Left ventricle myocardium inferior (tissue), 1 donor: ENCODE measurements around the gene NPTX2. TPM values are rescaled to one million over a fixed set of nuclear protein-coding genes. Genes with fewer than 3 reads are reported as not detected.

Experiments
- DNase-seq: peaks from one replicate; pipeline ENCODE4 v3.0.0-alpha.2; 2020
- H3K27ac ChIP-seq: fragments of 200-600 bp; replicated peaks from 2 replicates; pipeline ENCODE4 v1.8.0; 2021
- H3K27me3 ChIP-seq: fragments of 200-600 bp; 2 replicates; pipeline ENCODE4 v1.8.0; 2021; ENCODE audit warnings: low read depth
- H3K36me3 ChIP-seq: fragments of 200-600 bp; 2 replicates; pipeline ENCODE4 v1.8.0; 2021
- H3K4me1 ChIP-seq: fragments of 200-600 bp; 2 replicates; pipeline ENCODE4 v1.8.0; 2021
- H3K4me3 ChIP-seq: fragments of 200-600 bp; 2 replicates; pipeline ENCODE4 v1.8.0; 2021; ENCODE audit warnings: mild to moderate bottlenecking, moderate library complexity
- H3K9me3 ChIP-seq: fragments of 200-600 bp; replicated peaks from 2 replicates; pipeline ENCODE4 v1.8.0; 2021
- intact Hi-C: fragments of 100-400 bp; cut with micrococcal nuclease; formaldehyde crosslinking; loops from one replicate; pipeline ENCODE4 v1.11.0; 2022
- total RNA-seq: library from RNA; stranded (reverse); fragmentation: NEBNext Ultra II Directional; extraction: Animal tissue kit (Norgen Biotek cat#: 25700); gene quantifications from one replicate; pipeline ENCODE4 v1.2.1, GENCODE V29; 2021
- TF ChIP-seq, protein P1 (sequence below): fragments of 200-600 bp; IDR thresholded peaks from 2 replicates; pipeline ENCODE4 v1.8.0; 2021; ENCODE audit warnings: antibody characterized with exemption, mild to moderate bottlenecking, borderline replicate concordance
- donor health status: DM: no; HTN: yes; CAD: no; lungs with severe emphysema.

Gene NPTX2
- total RNA-seq, 1 donor from 2014 or later = 2.3 TPM

DNA sequence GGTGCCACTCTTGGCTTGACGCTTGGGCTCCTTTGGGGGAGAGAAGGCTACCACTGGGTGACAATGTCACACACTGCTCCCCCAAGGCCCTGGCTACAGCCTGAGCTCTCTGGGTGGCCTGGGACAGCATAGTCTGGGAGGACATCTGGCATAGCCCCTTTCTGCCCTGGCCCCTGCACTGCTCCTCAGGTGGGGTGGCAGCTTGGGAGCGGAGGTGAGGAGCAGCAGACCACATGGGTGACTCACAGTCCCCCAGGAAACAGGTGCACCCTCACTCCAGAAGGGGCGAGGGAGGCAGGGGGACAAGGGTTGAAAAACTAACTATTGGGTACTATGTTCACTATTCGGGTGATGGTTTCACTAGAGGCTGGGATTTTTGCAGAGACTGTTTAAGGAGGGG, 45.2 kb downstream of the NPTX2 start:
- TF ChIP-seq, protein P1, sequence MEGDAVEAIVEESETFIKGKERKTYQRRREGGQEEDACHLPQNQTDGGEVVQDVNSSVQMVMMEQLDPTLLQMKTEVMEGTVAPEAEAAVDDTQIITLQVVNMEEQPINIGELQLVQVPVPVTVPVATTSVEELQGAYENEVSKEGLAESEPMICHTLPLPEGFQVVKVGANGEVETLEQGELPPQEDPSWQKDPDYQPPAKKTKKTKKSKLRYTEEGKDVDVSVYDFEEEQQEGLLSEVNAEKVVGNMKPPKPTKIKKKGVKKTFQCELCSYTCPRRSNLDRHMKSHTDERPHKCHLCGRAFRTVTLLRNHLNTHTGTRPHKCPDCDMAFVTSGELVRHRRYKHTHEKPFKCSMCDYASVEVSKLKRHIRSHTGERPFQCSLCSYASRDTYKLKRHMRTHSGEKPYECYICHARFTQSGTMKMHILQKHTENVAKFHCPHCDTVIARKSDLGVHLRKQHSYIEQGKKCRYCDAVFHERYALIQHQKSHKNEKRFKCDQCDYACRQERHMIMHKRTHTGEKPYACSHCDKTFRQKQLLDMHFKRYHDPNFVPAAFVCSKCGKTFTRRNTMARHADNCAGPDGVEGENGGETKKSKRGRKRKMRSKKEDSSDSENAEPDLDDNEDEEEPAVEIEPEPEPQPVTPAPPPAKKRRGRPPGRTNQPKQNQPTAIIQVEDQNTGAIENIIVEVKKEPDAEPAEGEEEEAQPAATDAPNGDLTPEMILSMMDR = no peak

GRCh38 chr7:98664882-98665281, 47.8 kb downstream of the NPTX2 start:
- peaks cover 23% of the 10 kb centered on the region for H3K9me3 ChIP-seq
- TF ChIP-seq, protein P1 = no peak

More for the DNA sequence above, 45.2 kb downstream of the NPTX2 start:
- H3K36me3 ChIP-seq = no peaks in the 10 kb centered on the region
- peaks cover 23% of the 10 kb centered on the region for H3K9me3 ChIP-seq
- H3K27ac ChIP-seq = no peak overlapping the region
- H3K4me1 ChIP-seq = no peaks in the 10 kb centered on the region
- DNase-seq = no peak
- intact Hi-C loops = no loop called here
- H3K4me3 ChIP-seq = no peak overlapping the region
- H3K27me3 ChIP-seq = peaks cover 27% of the 10 kb centered on the region

DNA sequence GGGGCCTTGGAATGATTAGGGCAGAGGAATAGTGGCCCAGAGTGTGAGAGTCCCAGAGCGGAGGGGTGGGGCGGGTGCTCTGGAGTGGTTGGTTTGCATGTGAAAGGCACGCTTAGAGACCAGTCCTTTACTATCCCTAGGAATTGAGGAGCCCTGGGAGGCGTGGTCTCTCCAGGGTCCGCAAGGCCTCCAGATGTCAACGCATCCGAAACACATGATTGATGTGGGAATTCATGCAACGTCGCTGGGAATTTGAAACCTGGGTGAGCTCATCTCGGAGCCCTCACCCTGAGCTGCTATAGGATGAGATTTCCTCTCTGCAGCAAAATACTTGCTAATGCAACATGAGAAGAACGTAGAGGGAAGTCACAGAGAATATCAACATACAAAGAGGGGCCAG, 51.2 kb downstream of the NPTX2 start:
- H3K9me3 ChIP-seq = peaks cover 30% of the 10 kb centered on the region
- H3K4me3 ChIP-seq = no peak overlapping the region
- TF ChIP-seq, protein P1 = no peak
- peaks cover 59% of the 10 kb centered on the region for H3K27me3 ChIP-seq
- H3K36me3 ChIP-seq = no peaks in the 10 kb centered on the region
- intact Hi-C loops = no loop called here
- H3K27ac ChIP-seq = no peak overlapping the region
- H3K4me1 ChIP-seq = no peaks in the 10 kb centered on the region
- DNase-seq = no peak

More at GRCh38 chr7:98664882-98665281, 47.8 kb downstream of the NPTX2 start:
- intact Hi-C loops = no loop called here
- Histone ChIP-seq H3K4me3 (no peak overlapping the region), H3K27ac (no peak overlapping the region), H3K27me3 (peaks cover 35% of the 10 kb centered on the region), H3K4me1 (no peaks in the 10 kb centered on the region), H3K36me3 (no peaks in the 10 kb centered on the region)
- DNase-seq = no peak

GRCh38 chr7:98669329-98670000, 52.4 kb downstream of the NPTX2 start:
- H3K4me3 ChIP-seq = no peak overlapping the region
- H3K36me3 ChIP-seq = no peaks in the 10 kb centered on the region
- peak; percentile 46 for DNase-seq
- no peak overlapping the region for H3K27ac ChIP-seq
- peaks cover 23% of the 10 kb centered on the region for H3K9me3 ChIP-seq
- peaks cover 68% of the 10 kb centered on the region for H3K27me3 ChIP-seq
- intact Hi-C loops = no loop called here
- TF ChIP-seq, protein P1 = no peak
- H3K4me1 ChIP-seq = no peaks in the 10 kb centered on the region

GRCh38 chr7:98670186-98670585, 53.1 kb downstream of the NPTX2 start:
- Histone ChIP-seq H3K4me3 (no peak overlapping the region), H3K27me3 (peaks cover 75% of the 10 kb centered on the region), H3K4me1 (no peaks in the 10 kb centered on the region), H3K36me3 (no peaks in the 10 kb centered on the region), H3K27ac (no peak overlapping the region), H3K9me3 (peaks cover 21% of the 10 kb centered on the region)
- no peak for DNase-seq
- TF ChIP-seq, protein P1 = no peak
- intact Hi-C loops = no loop called here
